Ascending aorta (tissue), 2 donors: ENCODE results near the gene CYFIP2. TPM values are rescaled to one million over a fixed set of nuclear protein-coding genes. Genes with fewer than 3 reads are reported as not detected.
"Not testable (repeated sequence)": the region's sequence is repeated elsewhere in the genome, so short reads cannot be mapped to it uniquely, and the experiment has no call there.

Experiments used
- DNase-seq, 2 donors: peaks; one replicate each; pipeline ENCODE4 v3.0.0-alpha.2; 2019; ENCODE audit warnings: low spot score in 2 of 2
- H3K27ac ChIP-seq, 2 donors: fragments of 200-600 bp; sonication (generic); one replicate each; pipeline ENCODE4 v1.5.1; 2016 to 2017; ENCODE audit warnings: mild to moderate bottlenecking in 1 of 2
- H3K27me3 ChIP-seq: fragments of 200-600 bp; sonication (generic); one replicate; pipeline ENCODE4 v1.5.1; 2017
- H3K36me3 ChIP-seq, 2 donors: fragments of 200-600 bp; sonication (generic); one replicate each; pipeline ENCODE4 v1.5.1; 2016
- H3K4me1 ChIP-seq, 2 donors: fragments of 200-600 bp; sonication (generic); one replicate each; pipeline ENCODE4 v1.5.1; 2016 to 2017; ENCODE audit warnings: mild to moderate bottlenecking in 1 of 2
- H3K4me3 ChIP-seq, 2 donors: fragments of 200-600 bp; sonication (generic); one replicate each; pipeline ENCODE4 v1.5.1; 2016 to 2017; ENCODE audit warnings: mild to moderate bottlenecking in 1 of 2
- H3K9me3 ChIP-seq, 2 donors: fragments of 200-600 bp; sonication (generic); one replicate each; pipeline ENCODE4 v1.5.1; 2016
- intact Hi-C: fragments of 100-400 bp; cut with DNase I; formaldehyde crosslinking; loops from one replicate; pipeline ENCODE4 v1.15.1; 2023
- total RNA-seq: library from RNA; depleted of rRNA; stranded (reverse); fragments of >200 nt; gene quantifications from one replicate; pipeline ENCODE4 v1.1.0, GENCODE V29; 2016
- TF ChIP-seq, protein P1 (sequence below), 3 experiments: fragments of 200-600 bp in 2 of 3; fragments of 450-650 bp in 1 of 3; sonication (generic) in 2 of 3; IDR thresholded peaks; one replicate each; pipeline ENCODE4 v1.5.1; 2016 to 2019; ENCODE audit warnings: antibody characterized with exemption in 3 of 3, mild to moderate bottlenecking in 1 of 3, moderate library complexity in 1 of 3

The CYFIP2 gene
- total RNA-seq, 1 donor from 2014 or later, result 78.1 TPM

DNA sequence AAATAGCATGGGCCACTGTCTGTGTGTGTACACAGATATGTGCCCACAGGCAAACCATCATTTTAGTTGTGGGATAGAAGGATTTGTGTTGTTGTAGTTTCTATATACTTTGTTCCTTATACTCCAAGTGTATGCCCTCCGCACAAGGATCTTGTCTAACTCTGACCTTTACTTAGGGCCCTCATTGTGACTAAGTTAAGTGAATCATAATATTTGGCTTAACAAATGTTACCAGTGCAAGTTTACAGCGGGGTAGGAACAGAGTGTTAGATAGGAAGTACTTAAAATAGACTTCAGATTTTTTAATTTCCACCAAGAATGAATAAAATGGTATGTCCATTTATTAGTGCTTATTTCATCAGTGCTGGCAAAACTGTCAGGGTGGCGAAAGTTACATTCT is 29.5 kb upstream of the CYFIP2 start:
- Histone ChIP-seq H3K36me3 (no peaks in the 10 kb centered on the region), H3K27me3 (no peaks in the 10 kb centered on the region), H3K27ac (no peak overlapping the region), H3K4me3 (no peak overlapping the region), H3K4me1 (no peaks in the 10 kb centered on the region), H3K9me3 (no peaks in the 10 kb centered on the region)
- intact Hi-C loops, result no loop called here
- no peak for DNase-seq
- TF ChIP-seq, protein P1, sequence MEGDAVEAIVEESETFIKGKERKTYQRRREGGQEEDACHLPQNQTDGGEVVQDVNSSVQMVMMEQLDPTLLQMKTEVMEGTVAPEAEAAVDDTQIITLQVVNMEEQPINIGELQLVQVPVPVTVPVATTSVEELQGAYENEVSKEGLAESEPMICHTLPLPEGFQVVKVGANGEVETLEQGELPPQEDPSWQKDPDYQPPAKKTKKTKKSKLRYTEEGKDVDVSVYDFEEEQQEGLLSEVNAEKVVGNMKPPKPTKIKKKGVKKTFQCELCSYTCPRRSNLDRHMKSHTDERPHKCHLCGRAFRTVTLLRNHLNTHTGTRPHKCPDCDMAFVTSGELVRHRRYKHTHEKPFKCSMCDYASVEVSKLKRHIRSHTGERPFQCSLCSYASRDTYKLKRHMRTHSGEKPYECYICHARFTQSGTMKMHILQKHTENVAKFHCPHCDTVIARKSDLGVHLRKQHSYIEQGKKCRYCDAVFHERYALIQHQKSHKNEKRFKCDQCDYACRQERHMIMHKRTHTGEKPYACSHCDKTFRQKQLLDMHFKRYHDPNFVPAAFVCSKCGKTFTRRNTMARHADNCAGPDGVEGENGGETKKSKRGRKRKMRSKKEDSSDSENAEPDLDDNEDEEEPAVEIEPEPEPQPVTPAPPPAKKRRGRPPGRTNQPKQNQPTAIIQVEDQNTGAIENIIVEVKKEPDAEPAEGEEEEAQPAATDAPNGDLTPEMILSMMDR (IDR thresholded peaks at IDR 0.05), result no peak

DNA sequence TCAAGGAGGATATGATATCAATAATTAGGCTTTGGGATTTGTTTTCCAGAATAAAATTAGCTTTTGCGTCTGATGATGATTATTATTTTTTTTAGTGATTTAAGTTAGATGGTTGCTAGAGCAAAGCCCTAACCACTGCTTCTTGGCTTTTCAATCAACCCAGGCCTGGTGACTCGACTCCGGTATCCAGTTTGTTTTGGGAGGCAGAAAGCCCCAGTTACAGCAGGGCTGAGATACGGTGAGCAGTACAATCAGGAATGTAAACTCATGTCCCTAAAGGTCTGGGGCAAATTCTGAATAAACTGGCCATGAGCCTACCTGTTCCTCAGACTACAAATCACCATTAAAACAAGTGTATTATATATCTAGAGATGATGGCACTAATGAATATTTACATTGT is 24.4 kb upstream of the CYFIP2 start:
- no peak for DNase-seq
- intact Hi-C loops, result no loop called here
- TF ChIP-seq, protein P1 (IDR thresholded peaks at IDR 0.05), result no peak
- no peaks in the 10 kb centered on the region for H3K36me3 ChIP-seq
- H3K27me3 ChIP-seq, result no peaks in the 10 kb centered on the region
- H3K4me3 ChIP-seq, result no peak overlapping the region
- H3K27ac ChIP-seq, result no peak overlapping the region
- H3K4me1 ChIP-seq, result no peaks in the 10 kb centered on the region
- no peaks in the 10 kb centered on the region for H3K9me3 ChIP-seq

DNA sequence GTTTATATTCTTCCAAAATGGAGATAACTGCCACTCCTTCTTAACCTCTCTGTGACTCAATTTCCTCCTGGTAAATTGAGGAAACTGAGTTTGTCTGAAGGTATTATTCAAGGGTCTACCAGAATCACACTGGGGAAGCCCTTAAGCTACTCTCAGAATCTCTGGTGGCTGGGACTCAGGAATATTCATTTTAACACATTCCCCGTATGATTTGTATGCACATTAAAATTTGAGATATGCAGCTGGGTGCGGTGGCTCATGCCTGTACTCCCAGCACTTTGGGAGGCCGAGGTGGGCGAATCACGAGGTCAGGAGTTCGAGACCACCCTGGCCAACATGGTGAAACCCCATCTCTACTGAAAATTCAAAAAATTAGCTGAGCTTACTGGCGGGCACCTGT is 21.2 kb upstream of the CYFIP2 start:
- H3K9me3 ChIP-seq, H3K4me1 ChIP-seq, intact Hi-C loops, H3K36me3 ChIP-seq, H3K27me3 ChIP-seq, H3K4me3 ChIP-seq, DNase-seq, H3K27ac ChIP-seq: not testable (repeated sequence)

DNA sequence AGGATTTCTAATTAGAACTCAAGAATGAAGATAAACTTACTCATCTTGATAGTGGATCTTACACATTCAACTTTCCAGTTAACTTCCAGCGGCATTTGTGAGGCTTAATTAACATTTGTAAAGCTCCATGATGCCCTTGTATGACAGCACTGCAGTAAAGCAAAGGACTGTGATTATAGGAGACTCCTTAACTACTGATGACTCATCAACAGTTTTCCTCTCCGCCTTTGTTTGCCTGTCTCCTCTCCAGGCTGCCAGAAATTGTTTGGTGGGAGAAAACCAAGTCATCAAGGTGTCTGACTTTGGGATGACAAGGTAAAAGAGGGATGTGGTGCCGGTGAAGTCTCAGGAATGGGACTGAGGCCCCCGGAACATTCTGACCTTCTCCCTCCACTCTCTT is 20.4 kb upstream of the CYFIP2 start:
- Histone ChIP-seq H3K9me3 (no peaks in the 10 kb centered on the region), H3K27me3 (no peaks in the 10 kb centered on the region), H3K4me3 (no peak overlapping the region), H3K27ac (no peak overlapping the region), H3K36me3 (no peaks in the 10 kb centered on the region), H3K4me1 (no peaks in the 10 kb centered on the region)
- TF ChIP-seq, protein P1 (IDR thresholded peaks at IDR 0.05), result no peak
- intact Hi-C loops, result no loop called here
- no peak for DNase-seq

DNA sequence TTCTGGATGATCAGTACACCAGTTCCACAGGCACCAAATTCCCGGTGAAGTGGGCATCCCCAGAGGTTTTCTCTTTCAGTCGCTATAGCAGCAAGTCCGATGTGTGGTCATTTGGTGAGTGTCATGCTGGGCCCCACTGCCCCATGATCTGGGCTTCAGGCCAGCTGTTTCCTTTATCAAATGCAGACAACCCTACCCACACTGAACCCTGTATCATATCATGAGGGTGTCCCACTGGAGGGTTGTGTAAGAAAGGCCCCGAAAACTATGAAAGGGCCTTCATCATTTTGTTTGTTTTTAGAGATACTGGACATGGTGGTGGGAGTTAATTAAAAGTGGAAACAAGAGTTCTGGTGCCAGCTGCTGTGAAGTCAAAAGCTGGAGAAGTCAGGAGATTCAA is 20.0 kb upstream of the CYFIP2 start:
- TF ChIP-seq, protein P1 (IDR thresholded peaks at IDR 0.05), result no peak
- Histone ChIP-seq H3K27me3 (no peaks in the 10 kb centered on the region), H3K4me3 (no peak overlapping the region), H3K27ac (no peak overlapping the region), H3K9me3 (no peaks in the 10 kb centered on the region), H3K36me3 (no peaks in the 10 kb centered on the region), H3K4me1 (no peaks in the 10 kb centered on the region)
- DNase-seq, result no peak
- intact Hi-C loops, result no loop called here

DNA sequence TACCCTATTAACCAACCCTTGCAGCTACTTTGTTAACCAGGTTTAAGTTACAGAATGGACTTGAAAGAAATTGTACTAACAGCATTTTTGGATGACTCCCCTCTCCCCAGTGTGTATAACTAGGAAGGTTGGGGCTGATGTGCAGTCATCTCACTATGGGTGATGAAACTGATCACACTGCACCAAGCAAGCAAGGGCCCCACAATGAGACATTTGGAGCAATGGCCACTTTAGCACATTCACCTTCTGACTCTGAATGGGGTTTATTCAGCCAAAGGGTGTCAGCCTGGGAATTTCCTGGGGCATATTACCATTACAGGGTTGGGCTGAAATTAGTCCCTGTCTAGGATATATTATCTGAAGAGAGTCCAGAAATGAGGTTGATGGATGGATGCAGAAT is 18.7 kb upstream of the CYFIP2 start:
- no peak overlapping the region for H3K4me3 ChIP-seq
- no peak overlapping the region for H3K27ac ChIP-seq
- H3K9me3 ChIP-seq, result no peaks in the 10 kb centered on the region
- DNase-seq, result no peak
- TF ChIP-seq, protein P1 (IDR thresholded peaks at IDR 0.05), result no peak
- no peaks in the 10 kb centered on the region for H3K36me3 ChIP-seq
- intact Hi-C loops, result no loop called here
- H3K4me1 ChIP-seq, result no peaks in the 10 kb centered on the region
- no peaks in the 10 kb centered on the region for H3K27me3 ChIP-seq
